Ascending aorta (tissue), 2 donors: ENCODE results near the gene ARHGAP33. TPM values are rescaled to one million over a fixed set of nuclear protein-coding genes. Genes with fewer than 3 reads are reported as not detected.

Experiments
- DNase-seq, 2 donors: peaks; one replicate each; pipeline ENCODE4 v3.0.0-alpha.2; 2019; ENCODE audit warnings: low spot score in 2 of 2
- H3K27ac ChIP-seq, 2 donors: fragments of 200-600 bp; sonication (generic); one replicate each; pipeline ENCODE4 v1.5.1; 2016 to 2017; ENCODE audit warnings: mild to moderate bottlenecking in 1 of 2
- H3K27me3 ChIP-seq: fragments of 200-600 bp; sonication (generic); one replicate; pipeline ENCODE4 v1.5.1; 2017
- H3K36me3 ChIP-seq, 2 donors: fragments of 200-600 bp; sonication (generic); one replicate each; pipeline ENCODE4 v1.5.1; 2016
- H3K4me1 ChIP-seq, 2 donors: fragments of 200-600 bp; sonication (generic); one replicate each; pipeline ENCODE4 v1.5.1; 2016 to 2017; ENCODE audit warnings: mild to moderate bottlenecking in 1 of 2
- H3K4me3 ChIP-seq, 2 donors: fragments of 200-600 bp; sonication (generic); one replicate each; pipeline ENCODE4 v1.5.1; 2016 to 2017; ENCODE audit warnings: mild to moderate bottlenecking in 1 of 2
- H3K9me3 ChIP-seq, 2 donors: fragments of 200-600 bp; sonication (generic); one replicate each; pipeline ENCODE4 v1.5.1; 2016
- CTCF ChIP-seq, 3 experiments: fragments of 200-600 bp in 2 of 3; fragments of 450-650 bp in 1 of 3; sonication (generic) in 2 of 3; IDR thresholded peaks; one replicate each; pipeline ENCODE4 v1.5.1; 2016 to 2019; ENCODE audit warnings: antibody characterized with exemption in 3 of 3, mild to moderate bottlenecking in 1 of 3, moderate library complexity in 1 of 3
- intact Hi-C: fragments of 100-400 bp; cut with DNase I; formaldehyde crosslinking; loops from one replicate; pipeline ENCODE4 v1.15.1; 2023
- total RNA-seq: library from RNA; depleted of rRNA; stranded (reverse); fragments of >200 nt; gene quantifications from one replicate; pipeline ENCODE4 v1.1.0, GENCODE V29; 2016

The ARHGAP33 gene
- total RNA-seq, 1 donor from 2014 or later: 8.7 TPM

GRCh38 chr19:35733180-35734125, 41.9 kb upstream of the ARHGAP33 start:
- intact Hi-C loops: no loop called here
- TF ChIP-seq CTCF (IDR thresholded peaks at IDR 0.05): no peak
- Histone ChIP-seq H3K27me3 (no peaks in the 10 kb centered on the region), H3K4me1 (no peaks in the 10 kb centered on the region), H3K4me3 (no peak overlapping the region), H3K36me3 (peaks cover 78 to 94% of the 10 kb centered on the region in 2 donors), H3K9me3 (no peaks in the 10 kb centered on the region), H3K27ac (no peak overlapping the region)
- DNase-seq: no peak

- H3K27me3 ChIP-seq: no peaks in the 10 kb centered on the region
- H3K27ac ChIP-seq: no peak overlapping the region
- no peak for DNase-seq
- H3K36me3 ChIP-seq: peaks cover 70 to 89% of the 10 kb centered on the region in 2 donors
- no peak overlapping the region for H3K4me3 ChIP-seq
- H3K4me1 ChIP-seq: no peaks in the 10 kb centered on the region
- no peaks in the 10 kb centered on the region for H3K9me3 ChIP-seq
- intact Hi-C loops: no loop called here
- no peak for TF ChIP-seq CTCF (IDR thresholded peaks at IDR 0.05)
These were observed 41.1 kb upstream of the ARHGAP33 start for GRCh38 chr19:35734273-35734672.

GRCh38 chr19:35734889-35735288, 40.5 kb upstream of the ARHGAP33 start:
- intact Hi-C loops: no loop called here
- Histone ChIP-seq H3K27ac (no peak overlapping the region), H3K4me1 (peaks cover 3 to 4% of the 10 kb centered on the region in 2 donors), H3K36me3 (peaks cover 64 to 83% of the 10 kb centered on the region in 2 donors), H3K4me3 (no peak overlapping the region), H3K9me3 (no peaks in the 10 kb centered on the region), H3K27me3 (no peaks in the 10 kb centered on the region)
- no peak for TF ChIP-seq CTCF (IDR thresholded peaks at IDR 0.05)
- DNase-seq: no peak

GRCh38 chr19:35736913-35737886, 38.2 kb upstream of the ARHGAP33 start:
- Histone ChIP-seq H3K36me3 (peaks cover 40 to 60% of the 10 kb centered on the region in 2 donors), H3K27ac (no peak overlapping the region), H3K9me3 (no peaks in the 10 kb centered on the region), H3K4me3 (no peak overlapping the region), H3K27me3 (no peaks in the 10 kb centered on the region), H3K4me1 (peaks cover 5 to 12% of the 10 kb centered on the region in 2 donors)
- no peak for DNase-seq
- no peak for TF ChIP-seq CTCF (IDR thresholded peaks at IDR 0.05)
- intact Hi-C loops: no loop called here

GRCh38 chr19:35738021-35738886, 37.1 kb upstream of the ARHGAP33 start:
- intact Hi-C loops: no loop called here
- DNase-seq: no peak
- Histone ChIP-seq H3K27me3 (no peaks in the 10 kb centered on the region), H3K9me3 (no peaks in the 10 kb centered on the region), H3K36me3 (peaks cover 34 to 51% of the 10 kb centered on the region in 2 donors), H3K4me3 (no peak overlapping the region), H3K4me1 (peaks cover 5 to 12% of the 10 kb centered on the region in 2 donors), H3K27ac (no peak overlapping the region)
- TF ChIP-seq CTCF (IDR thresholded peaks at IDR 0.05): no peak
